HG03108 (cell line): Measurements from ENCODE around the gene CACNA1C.

ENCODE experiments used
- ATAC-seq: cut with Tn5 transposase; IDR thresholded peaks from one replicate; pipeline ENCODE4 v1.9.1; 2021; ENCODE audit warnings: moderate library complexity; ENCODE audit not compliant: unreplicated experiment

The CACNA1C gene

DNA sequence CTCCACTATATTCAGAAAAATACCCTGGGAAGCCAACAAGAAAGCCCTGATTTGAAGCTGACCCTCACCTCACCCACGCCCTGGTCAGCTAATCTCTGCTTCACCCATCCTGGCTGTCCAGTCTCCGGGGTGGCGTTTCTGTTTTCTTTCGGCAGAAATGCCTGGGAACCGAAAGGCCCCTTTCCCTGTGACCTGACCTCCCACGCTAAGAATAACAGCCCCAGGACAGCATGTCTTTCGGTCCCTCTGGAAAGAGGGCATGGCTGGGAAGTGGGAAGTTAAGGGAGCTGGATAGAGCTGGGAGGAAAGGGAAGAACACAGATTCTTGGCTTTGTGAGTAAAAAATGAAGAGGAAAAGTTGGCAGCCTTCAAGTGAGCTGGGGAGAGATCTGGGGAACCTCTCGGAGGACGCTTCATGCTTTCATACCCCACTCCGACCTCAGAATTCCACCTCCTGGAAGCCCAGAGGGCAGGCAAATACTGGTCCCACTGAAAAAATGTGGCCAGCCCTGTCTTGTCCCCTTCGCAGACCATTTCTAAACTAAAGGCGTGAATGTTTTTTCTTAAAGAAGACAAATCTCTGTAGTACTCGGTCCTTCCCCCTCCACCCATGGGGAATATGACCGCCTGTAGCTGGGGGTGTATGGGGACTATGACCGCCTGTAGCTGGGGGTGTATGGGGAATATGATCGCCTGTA, 579.0 kb downstream of the CACNA1C start:
- no peak for ATAC-seq

DNA sequence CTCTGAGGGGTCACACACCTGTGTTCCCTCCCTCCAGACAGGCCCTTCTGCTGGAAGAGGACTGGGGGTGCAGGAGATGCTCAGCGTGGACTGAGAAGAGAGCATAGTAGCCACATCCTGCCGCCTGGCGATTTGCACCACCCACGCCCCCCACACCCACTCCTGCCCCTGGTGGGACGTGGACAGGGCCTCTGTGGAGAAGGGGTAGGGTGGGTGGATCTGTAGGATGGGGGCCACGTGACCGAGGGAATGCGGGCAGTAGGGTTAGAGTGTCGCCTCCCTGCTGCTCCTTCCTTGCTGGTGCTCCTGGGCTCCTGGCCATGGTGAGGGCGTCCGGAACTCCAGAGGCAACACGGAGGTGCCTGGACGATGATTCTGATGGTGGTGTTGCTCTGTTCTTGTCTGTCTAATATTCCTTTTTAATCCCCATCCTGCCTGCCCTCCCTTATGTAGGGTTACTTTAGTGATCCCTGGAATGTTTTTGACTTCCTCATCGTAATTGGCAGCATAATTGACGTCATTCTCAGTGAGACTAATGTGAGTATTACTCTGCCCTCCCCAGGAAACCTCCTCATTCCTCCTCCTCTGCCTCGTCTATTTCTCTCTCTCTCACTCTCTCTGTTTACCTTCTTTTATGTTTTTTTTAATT, 580.5 kb downstream of the CACNA1C start:
- no peak for ATAC-seq

DNA sequence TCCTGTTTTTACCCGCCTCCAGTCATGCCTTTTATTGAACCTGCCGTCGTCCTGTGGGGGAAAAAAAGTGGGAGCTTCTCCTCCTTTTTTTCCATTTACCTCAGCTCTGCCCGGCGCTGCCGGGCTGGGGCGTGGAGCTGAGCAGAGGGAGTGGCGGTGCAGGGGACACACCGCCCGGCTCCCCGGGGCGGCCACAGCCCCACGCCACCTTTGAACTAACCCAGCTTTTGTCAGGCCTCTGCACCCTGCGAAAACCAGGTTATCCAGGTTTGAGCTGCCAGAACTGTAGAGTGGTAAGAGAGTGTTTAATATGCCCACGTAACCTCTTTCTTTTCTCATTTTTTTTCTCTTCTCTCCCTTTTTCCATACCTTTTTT, 581.0 kb downstream of the CACNA1C start:
- ATAC-seq = no peak

DNA sequence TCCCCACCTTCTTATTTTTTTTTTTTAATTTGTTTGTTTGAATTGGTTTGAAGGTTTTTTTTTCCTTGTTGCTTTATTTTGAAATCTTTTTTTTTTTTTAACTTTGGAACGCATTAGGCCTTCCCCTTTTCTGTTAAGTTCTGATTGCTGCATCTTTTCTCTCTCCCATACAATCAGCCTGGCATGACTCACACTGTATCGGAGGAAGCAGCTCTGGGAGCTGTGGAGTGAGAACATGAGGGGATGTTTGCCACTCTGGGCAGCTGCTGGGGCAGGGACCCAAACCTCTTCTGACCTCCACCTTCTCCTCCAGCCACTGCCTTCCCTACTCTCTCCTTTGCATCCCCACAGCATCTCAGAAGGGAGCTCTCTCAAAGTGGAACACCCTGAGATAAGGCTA, 581.7 kb downstream of the CACNA1C start:
- no peak for ATAC-seq

DNA sequence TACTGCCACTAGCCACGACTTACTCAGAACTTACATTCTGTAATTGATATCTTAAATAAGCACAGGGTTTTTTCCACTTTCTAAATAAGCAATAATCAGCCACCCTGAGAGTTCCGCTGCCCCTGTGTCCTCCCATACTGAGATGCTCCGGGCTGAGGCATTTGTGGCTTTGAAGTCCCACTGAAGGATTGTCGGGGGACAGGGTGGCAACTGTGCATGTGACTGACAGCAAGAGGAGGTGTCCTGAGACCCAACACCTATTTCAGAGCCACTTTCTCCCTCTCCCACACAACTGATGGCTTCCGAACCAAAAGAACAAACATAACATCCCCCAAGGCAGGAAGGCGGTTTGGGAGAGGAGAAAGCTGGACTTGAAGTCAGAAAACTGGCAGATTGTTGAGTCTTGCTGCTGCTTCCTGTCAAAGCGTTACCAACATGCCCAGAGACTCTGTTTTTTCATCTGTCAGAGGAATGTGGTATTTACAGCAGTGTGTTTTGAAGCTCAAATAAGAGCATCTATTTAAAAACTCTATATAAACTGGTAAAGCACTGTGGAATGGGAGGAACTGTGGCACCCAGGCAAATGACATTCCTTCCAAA, 584.1 kb downstream of the CACNA1C start:
- ATAC-seq = no peak

DNA sequence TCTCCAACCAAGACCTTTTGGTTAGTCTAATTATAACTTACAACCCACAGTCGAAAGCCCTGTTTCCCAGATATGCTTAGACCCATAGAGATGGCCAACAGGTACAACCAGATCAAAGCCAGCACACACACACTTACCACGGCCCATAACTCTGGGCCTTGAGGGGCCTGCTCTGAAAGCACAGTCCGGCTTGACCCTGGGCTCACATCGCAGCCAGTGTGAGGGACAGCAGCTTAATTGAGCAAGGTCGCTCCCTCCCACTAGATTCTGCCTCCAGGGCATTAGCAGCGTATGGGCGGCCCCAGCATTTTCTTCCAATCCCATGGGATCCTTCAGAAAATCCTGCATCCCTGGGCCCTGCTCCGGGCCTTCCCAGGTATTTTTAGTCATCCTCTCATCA, 584.6 kb downstream of the CACNA1C start:
- no peak for ATAC-seq

DNA sequence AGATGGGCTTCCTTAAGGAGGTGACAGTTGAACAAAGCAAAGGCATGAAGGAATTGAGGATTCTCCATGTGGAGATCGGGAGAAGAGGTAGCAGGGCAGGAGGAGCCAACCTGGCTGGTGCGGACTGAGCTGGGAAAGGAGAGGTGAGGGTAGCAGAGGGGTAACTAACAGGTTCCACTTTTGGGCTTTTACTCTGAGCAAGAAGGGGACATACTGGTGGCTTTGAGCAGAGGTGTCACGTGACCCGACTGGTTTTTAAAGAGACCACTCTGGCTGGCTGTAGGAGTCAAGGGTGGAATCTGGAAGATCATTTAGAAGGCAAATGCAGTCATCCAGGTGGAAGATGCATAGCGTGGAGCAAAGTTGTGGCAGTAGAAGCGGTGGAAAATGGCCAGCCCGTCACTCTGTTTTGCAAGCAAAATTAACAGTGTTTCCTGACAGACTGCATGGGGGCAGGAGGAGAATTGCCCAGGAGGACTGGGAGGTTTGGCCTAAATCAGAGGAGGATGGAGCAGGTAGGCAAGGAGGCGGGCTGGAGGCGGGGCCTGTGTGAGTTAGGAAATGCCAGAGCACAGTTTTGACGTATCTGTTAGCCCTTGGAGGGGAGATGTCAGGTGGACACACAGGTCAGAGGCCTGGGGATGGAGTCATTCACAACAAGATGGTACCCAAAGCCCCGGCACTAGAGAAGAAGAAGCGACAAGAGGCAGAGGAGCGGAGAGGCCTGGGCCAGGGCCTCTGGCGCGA, 585.7 kb downstream of the CACNA1C start:
- ATAC-seq = no peak

DNA sequence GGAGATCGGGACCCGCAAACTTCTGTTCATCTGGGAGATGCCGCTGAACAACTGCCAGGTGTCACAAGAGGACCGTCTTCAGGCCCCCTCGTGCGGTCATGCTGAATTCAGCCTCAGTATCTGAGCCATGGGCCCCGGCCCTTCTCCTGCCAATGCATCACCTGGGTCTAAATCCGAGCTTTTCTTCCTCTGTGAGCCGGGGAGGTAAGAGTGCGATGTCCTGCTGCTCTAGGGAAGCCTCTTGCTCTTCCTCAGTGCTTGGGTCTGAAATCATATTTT, 586.2 kb downstream of the CACNA1C start:
- ATAC-seq = no peak

DNA sequence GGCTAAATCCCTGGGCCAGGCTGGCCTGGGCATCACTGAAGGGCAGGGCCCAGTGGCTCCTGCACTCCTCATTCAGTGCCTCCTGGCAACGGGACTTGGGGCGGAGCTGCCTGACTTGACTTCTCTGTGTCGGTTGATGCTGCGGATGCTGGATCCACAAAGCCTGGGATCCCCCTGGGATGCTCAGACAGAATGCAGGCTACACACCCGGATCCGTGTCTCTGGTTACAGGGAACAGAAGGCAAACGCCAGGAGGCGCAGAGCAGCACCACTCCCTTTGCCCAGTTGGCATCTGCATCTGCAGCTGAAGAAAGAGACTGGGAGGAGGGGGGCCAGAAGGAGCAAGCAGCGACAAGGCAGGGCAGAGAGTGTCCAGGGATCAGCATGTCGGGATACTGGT, 587.5 kb downstream of the CACNA1C start:
- ATAC-seq = no peak

DNA sequence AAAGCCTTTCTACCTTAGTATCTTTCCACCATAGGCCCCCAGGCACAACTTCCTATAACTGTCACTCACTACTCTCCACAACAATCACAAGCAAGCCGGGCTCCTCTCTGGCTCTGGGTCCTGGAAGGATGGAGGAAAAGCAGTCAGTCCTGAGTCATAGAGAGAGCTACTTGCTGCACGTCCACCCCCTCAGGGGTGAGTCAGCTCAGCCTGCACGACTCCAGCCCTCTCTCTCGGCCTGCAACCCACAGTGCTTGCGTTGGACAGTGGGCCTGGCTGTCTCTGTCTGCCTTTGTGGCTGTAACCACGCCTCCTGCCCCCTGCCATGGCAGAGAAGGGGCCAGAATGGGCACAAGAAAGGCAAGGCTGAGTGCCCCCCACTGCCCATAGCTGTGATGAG, 587.9 kb downstream of the CACNA1C start:
- no peak for ATAC-seq

DNA sequence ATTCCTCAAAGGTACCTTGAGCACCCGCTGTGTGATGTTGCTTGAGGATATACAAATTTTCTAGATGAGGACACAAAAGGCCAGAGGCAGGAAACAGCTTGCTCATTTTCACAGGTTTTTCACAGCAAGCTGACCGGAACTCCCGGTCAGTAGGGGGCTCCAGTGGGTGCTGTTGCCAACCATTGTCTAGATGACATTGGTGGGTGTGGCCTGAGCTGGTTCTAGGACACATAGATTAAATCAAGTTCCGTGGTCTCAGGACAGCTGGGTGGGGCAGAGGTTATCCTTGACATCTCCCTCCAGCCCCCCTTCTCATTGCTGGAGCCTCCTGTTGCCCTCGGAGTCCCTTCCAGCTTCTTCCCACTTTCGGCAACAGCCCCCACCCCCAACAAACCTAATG, 588.4 kb downstream of the CACNA1C start:
- ATAC-seq = no peak

DNA sequence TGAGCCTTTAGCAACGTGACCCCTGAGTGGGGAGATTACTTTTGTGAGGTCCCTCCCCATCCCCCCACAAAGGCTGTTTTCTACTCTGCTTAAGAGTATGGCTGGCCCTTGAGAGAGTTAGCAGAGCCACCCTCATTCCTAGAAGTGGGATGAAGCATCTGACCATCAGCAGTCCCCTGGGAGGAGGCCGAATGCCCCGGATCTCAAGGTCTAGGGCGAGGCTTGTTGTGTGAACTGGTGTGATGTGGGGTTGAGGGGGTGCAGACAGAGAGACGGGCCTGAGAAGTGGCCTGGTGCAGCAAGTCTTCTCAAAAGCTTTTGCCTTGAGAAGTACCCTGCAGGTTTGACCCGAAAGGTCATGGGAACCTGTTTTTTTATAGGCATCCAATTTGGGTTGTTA, 589.0 kb downstream of the CACNA1C start:
- no peak for ATAC-seq

DNA sequence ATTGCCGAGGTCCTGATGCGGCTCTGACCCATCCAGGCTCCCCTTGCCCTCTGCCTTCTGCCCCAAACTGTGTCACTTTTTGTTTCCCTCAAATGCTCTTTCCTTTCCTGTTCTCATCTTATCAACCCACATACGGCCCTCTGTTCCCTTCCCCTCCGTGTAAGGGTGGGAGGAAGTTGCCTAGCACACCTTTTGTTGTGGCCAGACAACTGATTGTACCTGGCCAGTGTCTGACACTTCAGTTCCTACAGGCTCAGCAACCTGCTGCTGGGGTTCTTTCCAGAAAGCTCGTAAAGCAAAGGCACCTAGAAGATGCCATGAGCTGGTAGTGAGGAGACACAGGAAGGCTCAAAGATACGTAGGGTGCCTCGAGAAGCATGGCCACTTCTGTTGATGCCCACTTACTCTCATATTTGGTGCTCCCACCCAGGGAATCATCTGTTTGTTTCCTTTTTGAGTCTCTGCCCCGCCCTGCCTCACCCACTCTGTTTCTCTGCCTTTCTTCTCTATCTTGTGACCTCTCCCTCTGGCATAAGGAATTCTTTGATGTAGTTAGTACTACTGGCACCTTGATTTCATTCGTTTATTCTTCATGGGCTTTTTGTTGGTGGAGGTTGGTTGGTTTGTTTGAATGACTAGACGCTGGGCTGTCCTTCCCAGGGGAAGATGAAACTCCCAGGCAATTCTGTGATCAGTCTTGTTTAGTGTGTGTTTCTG, 589.5 kb downstream of the CACNA1C start:
- no peak for ATAC-seq

DNA sequence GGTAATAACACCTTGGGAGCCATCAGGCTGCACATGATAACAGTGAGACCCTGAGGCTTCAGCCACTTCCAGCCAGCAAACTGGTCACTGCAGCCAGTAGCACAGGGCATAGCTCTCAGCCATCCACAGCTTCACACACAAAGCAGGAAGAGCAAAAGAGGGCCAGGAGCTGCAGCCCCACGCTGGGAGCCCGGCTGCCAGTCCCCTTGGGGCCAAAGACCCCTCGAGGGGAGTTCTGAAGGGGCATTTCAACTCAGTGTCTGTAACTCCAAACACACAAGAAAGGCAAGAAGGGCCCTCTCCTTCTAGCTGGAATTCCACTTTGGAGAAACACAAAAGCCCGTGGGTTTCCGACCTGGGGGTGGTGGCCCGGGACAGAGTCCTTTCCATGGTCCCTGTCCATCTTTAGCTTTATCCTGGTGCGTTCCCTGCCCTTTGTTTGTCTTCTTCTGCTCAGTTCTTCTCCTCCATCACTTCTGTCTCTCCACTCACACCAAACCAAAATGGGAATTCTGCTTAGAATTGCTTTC, 590.2 kb downstream of the CACNA1C start:
- ATAC-seq = no peak

DNA sequence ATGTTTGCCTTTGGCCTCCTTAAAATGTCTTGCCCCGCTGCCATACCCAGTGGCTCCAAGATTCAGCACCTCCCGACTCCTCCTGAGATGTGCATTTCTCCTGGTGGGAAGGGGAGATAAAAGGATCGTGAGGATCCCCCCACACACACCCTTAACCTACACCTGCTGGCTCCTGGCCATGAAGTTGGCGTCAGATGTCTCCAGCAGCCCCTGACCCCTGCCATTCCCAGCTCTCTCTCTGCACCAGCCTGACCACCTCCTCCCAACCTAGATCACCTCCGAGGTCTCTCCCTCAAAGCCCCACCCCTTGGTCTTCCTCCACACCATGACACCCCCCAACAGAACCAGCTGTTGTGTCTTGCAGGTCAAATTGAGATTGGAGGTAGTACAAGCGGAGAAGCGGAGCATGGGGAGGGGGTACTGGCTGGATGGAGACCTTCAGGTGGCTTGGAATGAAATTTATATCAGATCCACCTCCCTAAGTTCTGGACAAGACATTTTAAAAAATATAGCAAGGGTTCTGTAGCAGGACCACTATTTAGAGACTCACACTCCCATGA, 590.9 kb downstream of the CACNA1C start:
- no peak for ATAC-seq

DNA sequence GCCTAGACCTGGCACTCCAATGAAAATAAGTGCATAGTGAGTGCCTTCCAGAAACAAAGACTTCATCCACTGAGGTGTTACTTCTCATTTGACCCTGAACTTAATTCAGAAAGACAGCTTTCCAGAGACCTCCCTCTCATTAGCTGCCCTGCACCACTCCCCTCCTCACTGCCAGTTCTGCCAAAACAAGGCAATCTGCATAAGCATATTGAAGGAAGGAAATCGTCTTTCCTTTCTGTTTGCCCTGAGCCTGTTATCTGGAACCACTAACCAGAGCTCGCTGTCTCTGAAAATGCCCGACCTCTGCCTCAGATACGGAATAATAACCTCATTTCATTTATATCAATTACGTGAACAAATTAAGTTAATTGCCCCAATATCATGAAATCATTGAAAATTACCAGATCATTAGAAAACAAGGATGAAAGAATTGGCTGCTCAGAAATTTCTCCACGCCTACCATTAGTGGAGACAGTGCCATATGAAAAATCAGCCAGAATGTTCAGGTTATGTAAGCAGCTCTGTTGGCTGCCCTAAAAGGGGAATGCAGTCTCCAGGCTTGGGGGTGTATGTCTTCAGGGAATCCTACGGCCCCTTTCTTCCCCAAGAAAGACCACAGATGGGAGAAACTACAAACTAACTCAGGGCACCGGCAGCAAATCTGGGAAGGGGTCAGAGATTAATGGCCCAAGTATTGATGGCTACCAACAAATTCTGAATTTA, 592.1 kb downstream of the CACNA1C start:
- ATAC-seq = no peak

DNA sequence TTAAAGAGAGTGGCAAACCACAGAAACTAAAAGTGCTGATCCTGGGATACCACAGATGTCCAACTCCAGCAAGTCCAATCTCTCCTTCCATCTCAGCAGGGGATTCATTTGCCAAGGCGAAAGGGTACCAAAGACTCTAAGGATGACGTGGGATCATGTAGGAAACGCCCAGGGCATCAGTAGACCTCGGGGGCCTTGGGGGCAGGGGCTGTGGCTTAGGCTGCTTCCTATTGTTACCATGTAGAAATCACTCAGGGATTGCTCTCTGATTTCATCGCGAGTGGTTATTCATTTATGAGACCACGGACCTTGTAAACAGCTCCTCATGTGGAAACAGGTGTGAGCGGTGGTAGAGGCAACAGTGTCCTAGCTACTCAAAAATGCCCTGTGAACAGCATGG, 592.7 kb downstream of the CACNA1C start:
- ATAC-seq = no peak

DNA sequence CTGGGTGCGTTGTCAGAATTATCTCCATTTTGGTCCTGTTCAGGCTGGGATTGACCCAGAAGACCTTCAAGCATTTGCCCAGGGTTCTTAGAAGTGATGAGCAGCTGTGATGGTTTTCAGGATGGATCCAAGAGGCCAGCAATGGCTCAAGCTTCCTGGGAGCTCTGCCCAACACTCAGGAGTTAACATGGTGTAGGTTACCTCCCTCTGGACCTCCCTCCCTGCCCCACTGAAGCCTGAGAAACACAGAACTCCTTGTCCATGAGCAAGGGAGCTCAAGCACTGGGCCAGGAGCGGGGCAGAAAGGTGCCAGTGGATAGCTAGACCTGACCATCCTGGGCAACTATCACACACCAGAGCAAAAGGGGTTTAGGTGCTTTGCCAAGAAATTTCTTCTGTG, 593.6 kb downstream of the CACNA1C start:
- no peak for ATAC-seq

DNA sequence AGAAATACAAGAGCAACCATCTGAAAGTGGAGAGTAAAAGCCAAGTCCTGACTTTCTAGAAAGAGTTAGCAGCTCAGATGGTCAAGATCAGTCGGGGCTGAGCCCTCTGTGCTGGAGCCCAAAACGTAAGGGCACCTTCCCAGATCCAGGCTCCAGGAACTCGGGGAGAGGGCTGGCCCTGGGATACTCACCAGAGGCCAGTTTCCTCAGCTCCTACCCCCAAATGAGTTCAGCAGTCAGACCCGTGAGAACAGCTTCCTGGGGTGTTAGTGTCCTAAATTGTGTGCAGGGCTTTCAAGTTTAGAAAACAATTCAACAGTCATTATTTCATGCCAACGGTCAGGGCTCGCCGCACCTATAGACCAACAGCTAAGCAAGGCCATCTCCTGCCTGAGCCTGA, 594.4 kb downstream of the CACNA1C start:
- no peak for ATAC-seq

DNA sequence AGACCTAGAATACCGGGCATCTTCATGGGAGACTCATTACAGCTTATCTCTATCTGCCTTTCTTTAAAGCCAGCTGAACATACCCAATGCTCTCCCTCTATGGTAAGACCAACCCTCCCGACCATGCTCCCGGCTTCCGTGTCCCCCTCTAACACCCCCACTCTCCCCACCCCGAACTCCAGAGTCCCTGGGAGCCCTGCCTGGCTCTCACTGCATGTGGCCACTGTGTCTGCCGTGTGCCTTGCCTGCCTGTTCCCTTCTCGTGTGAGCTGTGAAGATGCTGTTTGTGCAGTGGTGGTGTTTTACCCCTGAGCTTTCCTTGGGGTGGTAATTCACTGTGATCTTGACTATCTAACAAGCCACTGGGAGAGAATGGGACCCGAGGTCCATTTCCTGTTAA, 595.6 kb downstream of the CACNA1C start:
- ATAC-seq = no peak
